ENCODE results near the gene URGCP.
A peak's percentile ranks its signal among the peaks of the same experiment; 100 is the strongest.
"Not testable (repeated sequence)": the region's sequence is repeated elsewhere in the genome, so short reads cannot be mapped to it uniquely, and the experiment has no call there.

The URGCP gene

GRCh38 chr7:43915907-43916306 lies 9.5 kb upstream of the URGCP start:
- DNase-seq = no peak

- DNase-seq = no peak
These were observed 8.4 kb upstream of the URGCP start for GRCh38 chr7:43914795-43915194.

- peak; percentile 18 for DNase-seq
These were observed 453 bp downstream of the URGCP start for GRCh38 chr7:43905956-43906330.

- DNase-seq = no peak
These were observed 1.0 kb downstream of the URGCP start for GRCh38 chr7:43905209-43905946.

GRCh38 chr7:43904533-43905208 lies 1.7 kb downstream of the URGCP start:
- DNase-seq = no peak

- DNase-seq = no peak
These were observed 3.8 kb downstream of the URGCP start for GRCh38 chr7:43902542-43903054.

GRCh38 chr7:43898571-43898970 lies 7.8 kb downstream of the URGCP start:
- DNase-seq = not testable (repeated sequence)

GRCh38 chr7:43895847-43896415 lies 10.5 kb downstream of the URGCP start:
- no peak for DNase-seq

- no peak for DNase-seq
These were observed 15.1 kb downstream of the URGCP start for GRCh38 chr7:43891069-43891955.

- no peak for DNase-seq
These were observed 15.9 kb downstream of the URGCP start for GRCh38 chr7:43890468-43890867.

GRCh38 chr7:43888993-43889945 lies 17.1 kb downstream of the URGCP start:
- no peak for DNase-seq

GRCh38 chr7:43884617-43885016 lies 21.8 kb downstream of the URGCP start:
- DNase-seq = no peak

- DNase-seq = no peak
These were observed 22.2 kb downstream of the URGCP start for GRCh38 chr7:43884209-43884608.

- DNase-seq = no peak
These were observed 25.8 kb downstream of the URGCP start for GRCh38 chr7:43880596-43880995.

GRCh38 chr7:43879477-43879876 lies 26.9 kb downstream of the URGCP start:
- no peak for DNase-seq

- no peak for DNase-seq
These were observed 27.5 kb downstream of the URGCP start for GRCh38 chr7:43878867-43879266.

- DNase-seq = no peak
These were observed 28.2 kb downstream of the URGCP start for GRCh38 chr7:43877968-43878864.

- no peak for DNase-seq
These were observed 29.2 kb downstream of the URGCP start for GRCh38 chr7:43876976-43877745.

- no peak for DNase-seq
These were observed 30.2 kb downstream of the URGCP start for GRCh38 chr7:43876241-43876640.

GRCh38 chr7:43873300-43873699 lies 33.1 kb downstream of the URGCP start:
- no peak for DNase-seq

Measured in activated CD8-positive, alpha-beta memory T cell treated with anti-CD3 and anti-CD28 coated beads, Interleukin-2, amount 50 U/mL, for 4 hours (primary cell).